SK-N-SH (cell line): ENCODE measurements around the gene CC2D1B. TPM values are rescaled to one million over a fixed set of nuclear protein-coding genes. Genes with fewer than 3 reads are reported as not detected.

ENCODE experiments used
- CTCF ChIA-PET: fragments of 300-600, 350-600 bp; formaldehyde crosslinking; extraction: SDS; loops from one replicate; lab custom pipeline; 2021; lab: Yijun Ruan, JAX
- POLR2A ChIA-PET: fragments of 350-600 bp; sonication (Branson Sonifier 250); formaldehyde crosslinking; extraction: SDS; loops from one replicate; lab custom pipeline; 2020; ENCODE audit warnings: antibody characterized with exemption, inconsistent platforms; lab: Yijun Ruan, JAX
- DNase-seq: peaks from one replicate; pipeline ENCODE4 v3.0.0; 2012
- H2AFZ ChIP-seq: fragments of 200-600 bp; sonication (generic); 2 replicates; pipeline ENCODE4 v1.8.1; 2016; ENCODE audit warnings: antibody characterized with exemption, mild to moderate bottlenecking, low read depth
- H3F3A ChIP-seq: fragments of 200-600 bp; sonication (generic); replicated peaks from 2 replicates; pipeline ENCODE3; 2016; ENCODE audit warnings: antibody characterized with exemption, mild to moderate bottlenecking; ENCODE audit not compliant: insufficient read depth
- H3K27ac ChIP-seq, 2 experiments: fragments of 200-500 bp in 1 of 2; fragments of 200-600 bp in 1 of 2; sonication (Bioruptor generic) in 1 of 2; sonication (generic), shearing (Covaris generic) in 1 of 2; 2 replicates each; pipeline versions ENCODE4 v1.5.1 to v1.6.1; 2014 to 2016; ENCODE audit warnings: low read depth in 2 of 2, inconsistent platforms in 1 of 2, low read length in 1 of 2, mild to moderate bottlenecking in 1 of 2, mixed read lengths in 1 of 2
- H3K27me3 ChIP-seq: fragments of 200-600 bp; sonication (generic), shearing (Covaris generic); 2 replicates; pipeline ENCODE4 v1.6.1; 2016; ENCODE audit warnings: mixed run types; ENCODE audit not compliant: insufficient read depth
- H3K36me3 ChIP-seq, 2 experiments: fragments of 200-500 bp in 1 of 2; fragments of 200-600 bp in 1 of 2; sonication (Bioruptor generic) in 1 of 2; sonication (generic) in 1 of 2; replicated peaks in 1 of 2; 2 replicates each; pipeline versions ENCODE3 to v1.5.1; 2014 to 2016; ENCODE audit warnings: low read length in 1 of 2, mild to moderate bottlenecking in 1 of 2; ENCODE audit not compliant: insufficient read depth in 2 of 2, control insufficient read depth in 1 of 2
- H3K4me1 ChIP-seq, 2 experiments: fragments of 200-500 bp in 1 of 2; fragments of 200-600 bp in 1 of 2; sonication (Bioruptor generic) in 1 of 2; sonication (generic), shearing (Covaris generic) in 1 of 2; 2 replicates each; pipeline versions ENCODE4 v1.5.1 to v1.6.1; 2014 to 2016; ENCODE audit warnings: low read depth in 1 of 2, low read length in 1 of 2, mixed run types in 1 of 2; ENCODE audit not compliant: insufficient read depth in 2 of 2, control insufficient read depth in 1 of 2
- H3K4me2 ChIP-seq: fragments of 200-600 bp; sonication (generic), shearing (Covaris generic); 2 replicates; pipeline ENCODE4 v1.6.1; 2017; ENCODE audit warnings: mixed run types
- H3K4me3 ChIP-seq, 2 experiments: fragments of 200-500 bp in 1 of 2; fragments of 200-600 bp in 1 of 2; sonication (Bioruptor generic) in 1 of 2; sonication (generic), shearing (Covaris generic) in 1 of 2; 2 replicates each; pipeline versions ENCODE4 v1.5.1 to v1.8.1; 2014 to 2016; ENCODE audit warnings: low read depth in 2 of 2, inconsistent platforms in 1 of 2, low read length in 1 of 2, mild to moderate bottlenecking in 1 of 2, mixed read lengths in 1 of 2, moderate library complexity in 1 of 2
- H3K79me2 ChIP-seq: fragments of 200-600 bp; sonication (generic); 2 replicates; pipeline ENCODE4 v1.8.1; 2017; ENCODE audit warnings: mild to moderate bottlenecking; ENCODE audit not compliant: insufficient read depth
- H3K9ac ChIP-seq: fragments of 200-600 bp; sonication (generic); 2 replicates; pipeline ENCODE4 v1.6.1; 2017; ENCODE audit warnings: mixed run types
- H3K9me2 ChIP-seq: fragments of 200-600 bp; sonication (generic); 2 replicates; pipeline ENCODE4 v1.6.1; 2017; ENCODE audit warnings: mixed run types
- H3K9me3 ChIP-seq: fragments of 200-600 bp; sonication (generic); 2 replicates; pipeline ENCODE4 v1.6.1; 2017; ENCODE audit warnings: mixed run types, mild to moderate bottlenecking, moderate library complexity
- H4K20me1 ChIP-seq: fragments of 200-600 bp; sonication (generic); 2 replicates; pipeline ENCODE4 v1.6.1; 2017; ENCODE audit warnings: mild to moderate bottlenecking, mixed run types; ENCODE audit not compliant: insufficient read depth
- ELF1 ChIP-seq: IDR thresholded peaks from 2 replicates; pipeline ENCODE4 v1.4.0; 2012
- FOXJ3 ChIP-seq: sonication (generic); formaldehyde crosslinking; IDR thresholded peaks from 2 replicates; pipeline ENCODE4 v1.5.1; 2020; ENCODE audit warnings: mild to moderate bottlenecking, missing genetic modification reagents
- GATA2 ChIP-seq: sonication (generic); formaldehyde crosslinking; IDR thresholded peaks from 2 replicates; pipeline ENCODE4 v1.5.0; 2020; ENCODE audit warnings: mild to moderate bottlenecking, missing genetic modification reagents
- JUND ChIP-seq: IDR thresholded peaks from 2 replicates; pipeline ENCODE4 v1.4.0; 2012
- MEF2A ChIP-seq: IDR thresholded peaks from 2 replicates; pipeline ENCODE4 v1.4.0; 2012; ENCODE audit warnings: low read depth, borderline replicate concordance
- MXI1 ChIP-seq: IDR thresholded peaks from 2 replicates; pipeline ENCODE4 v1.6.1; 2012; ENCODE audit warnings: mild to moderate bottlenecking, low read depth, low read length, improper control_type of control experiment
- NRF1 ChIP-seq: IDR thresholded peaks from 2 replicates; pipeline ENCODE4 v1.6.1; 2012; ENCODE audit warnings: low read depth, mild to moderate bottlenecking, low read length
- POLR2AphosphoS5 ChIP-seq: IDR thresholded peaks from 2 replicates; pipeline ENCODE4 v1.6.1; 2012; ENCODE audit warnings: low read depth, low read length
- SIN3A ChIP-seq: IDR thresholded peaks from 2 replicates; pipeline ENCODE4 v1.6.1; 2012; ENCODE audit warnings: low read depth, mild to moderate bottlenecking, low read length, moderate library complexity, borderline replicate concordance
- SMC3 ChIP-seq: IDR thresholded peaks from 2 replicates; pipeline ENCODE4 v1.6.1; 2012; ENCODE audit warnings: low read depth, low read length, improper control_type of control experiment
- TAF1 ChIP-seq: IDR thresholded peaks from 2 replicates; pipeline ENCODE4 v1.6.1; 2012; ENCODE audit warnings: low read depth, mild to moderate bottlenecking, low read length, moderate library complexity, borderline replicate concordance
- TCF12 ChIP-seq: IDR thresholded peaks from 2 replicates; pipeline ENCODE4 v1.4.0; 2012
- YY1 ChIP-seq: IDR thresholded peaks from 2 replicates; pipeline ENCODE4 v1.4.0; 2012; ENCODE audit warnings: low read depth, mild to moderate bottlenecking
- ZBTB33 ChIP-seq: IDR thresholded peaks from 2 replicates; pipeline ENCODE4 v1.4.0; 2012; ENCODE audit warnings: low read depth, borderline replicate concordance
- WGBS: methylation state at CpG from one replicate; pipeline ENCODE4 v1.1.6; 2017; ENCODE audit warnings: low lambda C conversion rate; 5-methylcytosine and 5-hydroxymethylcytosine counted together
- polyA plus RNA-seq, 3 experiments: library from polyadenylated mRNA; depleted of rRNA; stranded (reverse); fragments of >200 nt; gene quantifications; 2 replicates each; pipeline ENCODE4 v1.2.3, GENCODE V29; 2012
- TF ChIP-seq, protein P1 (sequence below): IDR thresholded peaks from 2 replicates; pipeline ENCODE4 v1.4.0; 2012; ENCODE audit warnings: low read depth

CC2D1B gene
- polyA plus RNA-seq, 1 of the 3 experiments (the other 2 are of a cell fraction): 18.7 TPM

DNA sequence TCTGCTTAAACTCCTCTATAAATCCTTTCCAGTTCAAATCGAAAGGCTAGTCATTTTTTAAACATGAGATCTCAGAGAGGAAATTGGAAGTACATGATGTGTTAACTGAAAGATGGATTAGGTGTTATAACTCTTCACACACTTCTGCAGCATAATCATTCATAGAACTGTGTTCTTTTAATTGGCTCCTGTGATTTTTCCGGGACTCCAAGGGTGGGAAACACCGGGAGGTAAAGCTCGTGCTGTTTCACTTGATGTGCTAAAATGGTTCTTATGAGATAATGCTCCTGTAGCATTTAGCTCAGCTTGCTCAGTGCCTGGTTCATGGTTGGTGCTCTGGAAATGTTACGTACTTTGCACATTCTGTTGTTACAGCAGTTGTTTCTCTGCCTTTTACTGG is 40.2 kb downstream of the CC2D1B start:
- H3K27me3 ChIP-seq: no peaks in the 10 kb centered on the region
- no peak overlapping the region for H3K4me2 ChIP-seq
- TF ChIP-seq JUND (no peak), YY1 (no peak), FOXJ3 (no peak), GATA2 (CRISPR knock-in tag) (no peak), SIN3A (no peak), MEF2A (no peak), TCF12 (no peak), TAF1 (no peak), NRF1 (no peak), SMC3 (no peak)
- TF ChIP-seq, protein P1, sequence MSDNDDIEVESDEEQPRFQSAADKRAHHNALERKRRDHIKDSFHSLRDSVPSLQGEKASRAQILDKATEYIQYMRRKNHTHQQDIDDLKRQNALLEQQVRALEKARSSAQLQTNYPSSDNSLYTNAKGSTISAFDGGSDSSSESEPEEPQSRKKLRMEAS: no peak
- peaks cover 11% of the 10 kb centered on the region for H3F3A ChIP-seq
- no peaks in the 10 kb centered on the region for H4K20me1 ChIP-seq
- no peaks in the 10 kb centered on the region for H3K9me3 ChIP-seq
- no peak for DNase-seq
- H2AFZ ChIP-seq: no peak overlapping the region
- POLR2A ChIA-PET: no interaction called here
- H3K36me3 ChIP-seq: no peaks in the 10 kb centered on the region
- H3K9me2 ChIP-seq: no peaks in the 10 kb centered on the region
- H3K9ac ChIP-seq: no peak overlapping the region
- no peaks in the 10 kb centered on the region; a peak in 1 of 4 replicates for H3K4me1 ChIP-seq
- CTCF ChIA-PET: no interaction called here
- no peak overlapping the region for H3K27ac ChIP-seq
- WGBS: 92% methylated on average over 5 of the region's 5 CpGs
- no peak overlapping the region for H3K4me3 ChIP-seq
- H3K79me2 ChIP-seq: no peaks in the 10 kb centered on the region

- H3K9ac ChIP-seq: no peak overlapping the region
- TF ChIP-seq POLR2AphosphoS5: no peak
- TF ChIP-seq ELF1: no peak
- no peak for TF ChIP-seq MXI1
- no peak for TF ChIP-seq NRF1
- no peak for TF ChIP-seq MEF2A
- TF ChIP-seq, all 33 proteins: peak for 0
- Histone ChIP-seq H4K20me1 (no peaks in the 10 kb centered on the region), H3K4me2 (no peak overlapping the region), H3K4me3 (no peak overlapping the region), H3K27me3 (no peaks in the 10 kb centered on the region), H3K36me3 (no peaks in the 10 kb centered on the region), H3K9me3 (no peaks in the 10 kb centered on the region), H3K9me2 (no peaks in the 10 kb centered on the region), H3K79me2 (no peaks in the 10 kb centered on the region), H3F3A (peaks cover 7% of the 10 kb centered on the region), H3K27ac (no peak overlapping the region), H2AFZ (no peak overlapping the region), H3K4me1 (no peaks in the 10 kb centered on the region; a peak in 1 of 4 replicates)
- ChIA-PET CTCF (interaction anchor here (0.7 to 1.5 kb wide), 3 partner anchors 25 to 362 kb away, joined by 3 read pairs; no protein-coding TSS in a partner anchor), POLR2A (interaction anchor here (0.6 kb wide), 1 partner anchor 147 kb away, joined by 3 read pairs; no protein-coding TSS in a partner anchor)
- DNase-seq: no peak
- WGBS: 95% methylated on average over 8 of the region's 8 CpGs
Observed at GRCh38 chr1:52323731-52324130, 42.3 kb downstream of the CC2D1B start.

DNA sequence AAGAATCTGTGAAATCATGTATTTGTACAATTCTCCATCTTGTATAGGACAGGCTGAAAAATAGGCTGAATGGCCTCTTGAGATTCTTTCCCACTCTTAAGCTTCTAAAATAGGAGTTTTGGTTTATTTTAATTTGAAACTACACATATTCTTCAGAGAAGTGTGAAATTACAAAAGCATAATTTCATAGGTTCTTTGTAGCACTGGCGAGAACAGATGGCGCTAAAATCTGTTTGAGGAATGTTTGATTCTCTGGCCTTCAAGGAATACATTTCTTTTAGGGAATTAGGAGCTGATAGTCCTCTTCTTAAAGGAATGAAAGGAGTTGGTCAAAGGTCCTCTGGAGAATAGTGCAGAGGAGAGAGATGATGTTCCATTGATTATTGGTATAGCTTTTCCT is 44.9 kb downstream of the CC2D1B start:
- Histone ChIP-seq H3K9me2 (no peaks in the 10 kb centered on the region), H3K27me3 (no peaks in the 10 kb centered on the region), H3K4me2 (no peak overlapping the region), H3K9me3 (no peaks in the 10 kb centered on the region), H3K27ac (no peak overlapping the region), H3K4me3 (no peak overlapping the region), H3K4me1 (no peaks in the 10 kb centered on the region), H2AFZ (no peak overlapping the region), H3K36me3 (peaks cover 0 to 3% of the 10 kb centered on the region in 2 experiments)
- POLR2A ChIA-PET: no interaction called here
- DNase-seq: no peak
- CTCF ChIA-PET: no interaction called here
- TF ChIP-seq ZBTB33: no peak
- TF ChIP-seq, all 33 proteins: peak for 0
- H3K9ac ChIP-seq: no peak overlapping the region
- 94% methylated on average over 2 of the region's 2 CpGs for WGBS
- H3F3A ChIP-seq: peaks cover 7% of the 10 kb centered on the region
- no peaks in the 10 kb centered on the region for H4K20me1 ChIP-seq
- H3K79me2 ChIP-seq: no peaks in the 10 kb centered on the region
